AG04449 (cell line): ENCODE measurements around the gene ABLIM1.
A peak's percentile ranks its signal among the peaks of the same experiment; 100 is the strongest.

Source experiments
- CTCF ChIA-PET: fragments of 350-600 bp; formaldehyde crosslinking; extraction: SDS; loops from one replicate; lab custom pipeline; 2021; ENCODE audit warnings: antibody characterized with exemption; lab: Yijun Ruan, JAX
- POLR2A ChIA-PET: fragments of 400-600, 350-600 bp; formaldehyde crosslinking; extraction: SDS; loops from one replicate; lab custom pipeline; 2020; ENCODE audit warnings: antibody characterized with exemption, inconsistent platforms; lab: Yijun Ruan, JAX
- DNase-seq: peaks from one replicate; pipeline ENCODE4 v3.0.0-alpha.2; 2010; ENCODE audit warnings: low read depth, low spot score
- H3K4me3 ChIP-seq: 2 replicates; pipeline ENCODE4 v1.5.1; 2011; ENCODE audit warnings: low read depth, mild to moderate bottlenecking, control low read depth, low read length
- CTCF ChIP-seq: IDR thresholded peaks from one replicate; pipeline ENCODE4 v1.5.1; 2011; ENCODE audit warnings: mild to moderate bottlenecking, moderate library complexity, low read length, control low read depth, inconsistent platforms; ENCODE audit not compliant: insufficient read depth; ENCODE audit errors: missing control alignments

Gene ABLIM1

GRCh38 chr10:114406455-114406854, 251.6 kb downstream of the ABLIM1 start:
- TF ChIP-seq CTCF, result no peak
- POLR2A ChIA-PET, result no interaction called here

DNA sequence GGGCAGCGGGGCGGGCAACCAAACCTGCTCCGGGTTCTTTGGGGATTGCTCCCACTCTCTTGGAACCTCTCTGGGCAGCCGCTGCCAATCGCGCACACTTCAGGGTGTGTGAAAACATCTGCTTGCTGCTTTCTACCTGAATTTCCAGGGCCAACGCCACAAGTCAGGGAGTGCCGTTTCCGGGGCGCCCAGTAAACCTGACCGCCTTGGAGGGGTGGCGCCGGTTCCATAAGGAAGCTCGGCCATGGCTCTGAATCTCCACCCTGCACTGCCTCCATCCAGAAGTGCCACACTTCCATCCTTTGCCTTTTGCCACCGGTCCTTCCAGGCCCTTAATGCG, 253.1 kb downstream of the ABLIM1 start:
- DNase-seq, result no peak
- POLR2A ChIA-PET, result no interaction called here
- TF ChIP-seq CTCF, result no peak
- H3K4me3 ChIP-seq, result no peak overlapping the region
- CTCF ChIA-PET, result interaction anchor here (0.6 kb wide), 1 partner anchor 297 kb away, joined by 3 read pairs; no protein-coding TSS in a partner anchor

More at GRCh38 chr10:114406455-114406854, 251.6 kb downstream of the ABLIM1 start:
- CTCF ChIA-PET, result no interaction called here
- no peak overlapping the region for H3K4me3 ChIP-seq
- DNase-seq, result no peak

GRCh38 chr10:114404171-114405010, 253.7 kb downstream of the ABLIM1 start, which contains the start of gene AFAP1L2:
Gene AFAP1L2 (minus strand): TSS chr10:114404502. CDS start chr10:114404455, 47 bp downstream.
- ChIA-PET CTCF (interaction anchor here (0.6 kb wide), 1 partner anchor 296 kb away, joined by 3 read pairs; no protein-coding TSS in a partner anchor), POLR2A (no interaction called here)
- DNase-seq, result no peak
- peak within 1 kb of the TSS; percentile 20 for H3K4me3 ChIP-seq
- no peak for TF ChIP-seq CTCF

- ChIA-PET CTCF (interaction anchor here (0.8 kb wide), 1 partner anchor 97 kb away, joined by 3 read pairs; no protein-coding TSS in a partner anchor), POLR2A (no interaction called here)
- H3K4me3 ChIP-seq, result peak overlapping the region; percentile 20; the same call in 1 of the 2 replicates
- no peak for TF ChIP-seq CTCF
- no peak for DNase-seq
Measured at GRCh38 chr10:114403541-114404161, 254.4 kb downstream of the ABLIM1 start.

DNA sequence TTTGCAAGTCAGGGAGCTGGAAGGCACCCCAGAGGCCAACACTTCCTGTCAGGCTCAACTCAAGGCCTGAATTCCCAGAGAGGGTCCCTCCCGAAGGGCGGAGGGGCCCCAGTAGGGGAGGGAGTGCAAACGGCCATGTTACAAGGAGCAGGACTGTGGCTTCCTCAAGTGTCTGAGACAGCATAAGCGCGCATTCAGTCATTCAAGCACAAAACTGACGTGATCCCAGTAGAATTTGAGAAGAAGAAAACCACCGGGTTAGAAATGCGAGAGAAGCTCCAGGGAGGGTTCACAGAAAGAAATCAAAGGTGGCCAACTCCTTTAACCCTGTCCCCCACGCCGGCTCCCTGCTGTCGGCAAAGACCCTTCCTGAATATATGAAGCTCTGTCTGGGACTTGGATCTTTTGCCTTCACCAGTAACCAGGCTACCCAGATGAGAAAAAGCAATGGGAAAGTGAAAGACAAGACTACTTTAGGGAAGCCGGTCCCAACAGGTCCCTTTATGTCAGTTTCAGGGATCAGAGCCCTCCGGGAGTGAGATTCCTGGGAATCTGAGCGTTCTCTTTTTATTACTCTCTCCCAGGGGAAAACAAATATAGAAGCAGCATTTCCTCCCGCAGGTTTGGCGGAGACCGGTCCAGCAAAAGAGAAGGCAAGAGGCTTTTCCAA, 255.1 kb downstream of the ABLIM1 start:
- CTCF ChIA-PET, result interaction anchor here (0.8 kb wide), 1 partner anchor 96 kb away, joined by 3 read pairs; no protein-coding TSS in a partner anchor
- TF ChIP-seq CTCF, result no peak
- H3K4me3 ChIP-seq, result peak overlapping the region; percentile 20; the same call in 1 of the 2 replicates
- POLR2A ChIA-PET, result no interaction called here
- no peak for DNase-seq

- CTCF ChIA-PET, result no interaction called here
- no peak for TF ChIP-seq CTCF
- POLR2A ChIA-PET, result no interaction called here
- no peak for DNase-seq
- H3K4me3 ChIP-seq, result no peak overlapping the region
Measured at GRCh38 chr10:114402233-114402632, 255.8 kb downstream of the ABLIM1 start.
